ENCODE data around the gene PEX16.

PEX16 gene

DNA sequence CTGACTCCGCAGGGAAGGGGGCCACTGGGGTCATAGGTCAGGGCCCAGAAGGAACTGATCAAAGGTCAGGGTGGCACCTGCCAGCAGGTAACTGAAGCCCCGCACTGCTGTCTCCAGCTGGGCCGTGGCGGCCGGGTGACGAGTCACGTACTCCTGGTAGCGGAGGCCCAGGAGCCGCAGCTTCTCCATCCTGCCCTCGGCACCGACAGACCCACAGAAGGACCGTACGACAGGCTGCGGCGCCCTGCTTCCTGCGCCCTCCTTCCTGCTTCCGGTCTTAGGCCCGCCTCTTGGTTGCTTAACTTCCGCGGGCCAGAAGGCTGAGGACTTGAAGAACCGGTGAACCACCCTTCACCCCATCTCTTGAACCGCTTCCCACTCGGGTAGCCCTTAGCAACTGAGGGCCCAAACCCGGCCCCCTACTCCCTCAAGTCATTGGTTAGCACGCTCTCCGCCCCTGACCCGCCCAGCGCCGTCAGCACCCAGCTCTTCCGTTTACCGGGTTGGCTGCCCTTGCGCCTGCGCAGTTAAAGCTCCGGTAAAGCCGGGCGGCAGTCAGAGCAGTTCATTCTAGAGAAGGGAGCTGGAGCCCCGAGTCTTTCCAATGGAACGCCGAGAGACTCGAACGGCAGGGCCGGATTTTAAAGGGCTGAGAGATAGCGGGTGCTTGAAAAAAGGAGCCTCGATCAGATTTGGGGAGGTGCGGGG is at the start of gene PEX16:
PEX16 (minus strand) TSS at position 255 of the 708 bp plus-strand sequence; CDS start at position 189, 66 bp downstream.
- peak; percentile 99 for DNase-seq (ENCODE audit: low read depth in 2 of 2)

DNA sequence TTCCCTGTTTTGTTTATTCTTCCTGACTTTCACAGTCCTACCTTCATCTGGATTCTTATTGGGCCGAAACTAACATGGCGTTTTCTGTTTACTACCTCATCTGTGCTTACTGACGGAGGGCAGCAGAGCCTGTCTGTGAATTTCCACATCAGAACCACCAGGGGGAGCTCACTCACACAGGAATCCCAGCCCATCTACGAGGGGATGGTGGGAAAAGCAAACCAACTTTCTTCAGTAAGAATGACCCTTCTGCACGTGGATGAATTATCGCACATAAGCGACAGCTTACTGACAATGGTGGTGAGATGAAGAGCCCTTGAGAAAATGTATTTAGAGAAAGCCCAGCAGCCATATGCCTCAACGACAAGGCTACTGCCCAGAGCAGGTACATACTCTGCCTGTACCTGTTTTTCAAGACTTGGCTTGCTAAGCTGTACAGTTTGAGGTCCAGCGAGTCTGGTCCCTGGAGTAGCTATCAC is 47.3 kb upstream of the PEX16 start:
- peak; percentile 46 to 55 for DNase-seq (ENCODE audit: low read depth in 2 of 2)

DNA sequence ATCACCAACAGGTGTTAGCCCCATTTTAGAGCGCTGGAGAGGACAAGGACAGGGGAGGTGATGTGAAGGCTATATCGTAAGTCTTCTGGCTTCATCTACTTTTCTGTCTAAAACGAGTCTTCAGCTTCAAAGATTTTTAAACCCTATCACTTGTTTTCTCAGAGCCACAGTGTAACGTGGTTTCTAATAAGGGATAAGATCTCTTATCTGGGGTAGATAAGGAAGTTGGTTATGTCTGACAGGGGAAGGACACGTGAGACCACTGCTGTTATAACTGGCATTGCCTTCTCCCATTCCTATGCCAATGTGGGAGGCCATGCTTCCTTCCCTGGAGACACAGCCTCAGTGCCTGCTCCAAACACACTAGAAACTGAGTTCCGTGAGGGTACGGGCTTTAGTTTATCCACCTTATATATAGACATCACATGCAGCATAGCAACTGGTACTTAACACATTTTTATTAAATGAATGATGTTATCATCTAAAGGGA is 44.1 kb upstream of the PEX16 start:
- DNase-seq (ENCODE audit: low read depth in 2 of 2) = no peak

DNA sequence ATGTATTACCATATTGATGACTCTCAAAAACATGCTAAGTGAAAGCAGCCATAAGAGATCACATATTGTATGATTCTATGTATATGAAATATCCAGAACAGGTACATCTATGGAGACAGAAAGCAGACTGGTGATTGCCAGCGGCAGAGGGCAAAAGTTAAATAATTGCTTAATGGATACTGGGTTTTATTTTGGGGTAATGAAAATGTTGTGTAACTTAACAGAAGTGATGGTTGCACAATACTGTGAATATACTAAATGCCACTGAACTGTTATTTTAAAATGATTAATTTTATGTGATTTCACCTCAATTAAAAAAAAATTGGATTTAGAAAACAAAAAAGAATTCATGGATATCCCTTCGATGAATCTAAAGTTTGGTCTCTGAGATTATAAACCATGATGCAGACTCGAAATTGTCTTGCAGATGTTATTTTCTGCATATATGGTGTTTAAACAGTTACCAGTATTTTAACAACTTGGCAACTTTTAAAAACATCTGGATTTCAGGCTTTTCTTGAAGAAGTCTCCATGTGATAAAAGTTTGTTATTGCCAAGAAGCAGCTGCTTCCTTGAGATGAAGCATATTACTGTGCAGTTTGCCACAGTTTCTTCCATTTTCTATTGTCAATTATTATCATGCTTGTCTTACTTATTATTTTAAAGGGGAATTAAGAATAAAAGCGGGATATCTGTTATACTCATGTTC is 42.9 kb upstream of the PEX16 start:
- no peak for DNase-seq (ENCODE audit: low read depth in 2 of 2)

DNA sequence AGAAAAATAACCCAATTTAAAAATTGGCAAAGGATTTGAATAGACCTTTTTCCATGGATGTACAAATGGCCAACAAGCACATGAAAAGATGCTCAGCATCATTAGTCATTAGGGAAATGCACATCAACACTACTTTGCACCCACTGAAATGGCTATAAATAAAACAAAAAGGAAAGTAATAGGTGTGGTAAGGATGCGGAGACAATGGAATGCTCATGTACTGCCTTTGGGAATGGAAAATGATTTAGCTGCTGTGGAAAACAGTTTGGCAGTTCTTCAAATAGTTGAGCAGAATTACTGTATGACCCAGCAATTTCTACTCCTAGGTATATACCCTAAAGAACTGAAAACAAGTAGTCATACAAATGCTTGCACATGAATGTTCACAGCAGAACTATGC is 42.2 kb upstream of the PEX16 start:
- DNase-seq (ENCODE audit: low read depth in 2 of 2) = peak; percentile 71 to 75

DNA sequence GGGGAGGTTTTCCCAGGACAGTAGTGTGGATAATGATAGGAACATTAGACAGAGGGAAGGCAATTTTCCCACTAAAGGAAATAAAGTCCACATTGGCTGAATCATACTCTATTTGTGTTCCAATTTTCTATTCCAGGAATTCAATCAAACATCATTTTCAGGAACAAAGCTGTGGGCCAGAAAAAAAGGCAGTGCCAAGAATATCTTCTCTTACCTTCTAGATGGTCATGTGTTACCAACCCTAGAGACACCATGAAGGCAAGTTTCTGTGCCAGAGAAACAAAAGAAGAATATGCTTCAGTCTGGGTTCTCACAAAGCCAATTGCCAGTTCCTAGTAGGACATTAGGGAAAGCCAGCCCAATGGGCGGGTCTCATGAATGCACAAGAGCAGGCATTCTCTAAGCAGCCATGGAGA is 32.3 kb upstream of the PEX16 start:
- DNase-seq (ENCODE audit: low read depth in 2 of 2) = no peak

DNA sequence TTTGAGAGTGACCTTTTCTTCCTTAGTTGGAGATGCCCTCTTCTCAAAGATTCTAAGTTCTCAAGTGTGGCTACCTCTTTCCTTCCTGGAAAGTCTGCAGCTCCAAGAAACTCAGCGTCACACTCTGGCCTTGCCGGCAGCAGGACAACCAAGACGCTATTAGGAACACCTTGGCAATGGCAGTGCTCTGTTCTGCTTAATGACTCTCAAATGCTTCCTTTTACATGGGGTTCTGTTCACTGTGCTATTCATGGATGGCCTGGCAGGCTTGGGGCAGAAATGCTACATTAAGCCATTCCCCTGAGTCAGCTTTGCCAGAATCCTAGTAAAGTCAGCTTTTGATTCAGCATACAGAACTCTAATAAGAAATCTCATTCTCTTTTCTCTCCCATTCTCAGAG is 30.7 kb upstream of the PEX16 start:
- no peak for DNase-seq (ENCODE audit: low read depth in 2 of 2)

DNA sequence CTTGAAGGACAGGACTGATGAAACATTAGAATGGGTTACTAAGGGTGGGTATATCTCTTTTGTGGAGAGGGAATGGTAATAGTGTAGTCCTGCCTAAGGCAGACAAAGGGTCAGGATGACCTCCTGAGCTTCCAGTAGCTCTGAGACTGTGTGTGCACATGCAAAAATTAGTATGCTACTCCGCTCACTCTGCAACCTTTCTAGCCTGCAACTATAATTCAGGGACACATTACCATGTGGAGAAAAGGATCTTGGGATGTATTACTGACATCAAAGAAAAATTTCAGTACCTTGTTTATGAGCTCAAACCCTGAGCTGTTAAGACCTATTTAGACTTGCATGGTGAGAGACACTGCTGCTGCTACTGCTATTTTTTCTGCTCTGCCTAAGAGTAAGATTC is 30.2 kb upstream of the PEX16 start:
- no peak for DNase-seq (ENCODE audit: low read depth in 2 of 2)

DNA sequence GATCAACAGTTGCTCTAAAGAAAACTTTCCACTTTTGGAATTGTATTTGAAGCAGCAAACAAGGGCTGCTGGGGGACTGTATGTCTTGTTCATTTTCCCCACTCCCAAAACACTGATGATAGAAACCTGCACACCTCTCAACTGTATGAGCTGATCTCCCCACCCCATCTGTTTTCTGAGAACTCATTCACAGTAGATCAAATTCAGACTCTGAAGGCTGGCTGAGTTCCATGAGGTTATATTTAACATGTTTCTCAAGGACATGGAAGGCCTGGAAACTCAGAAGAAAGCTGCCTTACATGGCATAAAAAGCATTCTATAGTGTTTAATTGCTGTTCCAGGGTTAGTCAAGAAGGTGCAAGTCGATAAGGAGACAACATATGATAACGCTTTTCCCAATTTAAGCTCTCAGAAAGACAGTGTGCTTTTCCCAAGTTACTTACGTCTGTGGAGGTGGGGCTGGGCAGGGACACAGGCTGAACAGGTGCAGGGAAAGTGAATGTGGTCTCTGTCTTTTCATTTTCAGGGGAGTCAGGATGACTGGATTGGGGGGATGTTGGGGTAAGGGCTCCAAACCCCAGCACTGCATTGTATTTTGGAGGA is 27.8 kb upstream of the PEX16 start:
- no peak for DNase-seq (ENCODE audit: low read depth in 2 of 2)

DNA sequence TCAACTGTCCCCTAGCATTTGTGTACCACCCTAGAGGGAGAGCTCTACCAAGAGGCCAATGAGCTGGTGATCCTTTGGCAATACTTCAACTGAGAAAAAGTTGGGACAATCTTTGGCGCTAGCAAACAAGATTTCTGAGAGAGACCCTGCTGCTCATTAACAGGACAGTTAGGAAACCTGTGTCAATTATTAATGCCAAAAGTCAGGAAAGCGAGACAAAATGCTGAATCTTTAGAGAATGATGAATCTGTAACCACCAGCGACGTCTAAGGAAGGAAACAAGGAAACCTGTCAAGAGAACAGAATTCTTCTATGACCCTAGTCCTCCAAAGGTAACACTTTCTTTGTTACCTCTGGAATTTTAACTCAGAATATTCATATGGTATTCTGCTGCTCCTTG is 24.7 kb upstream of the PEX16 start:
- DNase-seq (ENCODE audit: low read depth in 2 of 2) = no peak

DNA sequence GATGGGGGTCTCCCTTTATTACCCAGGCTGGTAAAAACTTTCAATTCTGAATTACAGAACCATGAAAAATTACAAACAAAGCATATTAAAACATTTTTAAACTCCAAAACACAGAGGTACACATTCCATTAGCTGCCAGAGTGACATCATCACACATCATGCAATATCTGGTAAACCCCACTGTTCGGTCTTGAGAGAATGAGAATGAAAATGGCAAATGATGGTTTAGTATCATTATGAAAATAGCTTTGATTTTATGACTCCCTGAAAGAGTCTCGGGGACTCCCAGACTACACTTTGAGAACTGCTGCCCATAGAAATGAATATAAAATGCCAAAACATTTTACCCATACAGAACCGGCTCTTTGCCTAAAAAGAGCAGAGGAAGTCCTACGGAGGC is 23.6 kb upstream of the PEX16 start:
- DNase-seq (ENCODE audit: low read depth in 2 of 2) = no peak

DNA sequence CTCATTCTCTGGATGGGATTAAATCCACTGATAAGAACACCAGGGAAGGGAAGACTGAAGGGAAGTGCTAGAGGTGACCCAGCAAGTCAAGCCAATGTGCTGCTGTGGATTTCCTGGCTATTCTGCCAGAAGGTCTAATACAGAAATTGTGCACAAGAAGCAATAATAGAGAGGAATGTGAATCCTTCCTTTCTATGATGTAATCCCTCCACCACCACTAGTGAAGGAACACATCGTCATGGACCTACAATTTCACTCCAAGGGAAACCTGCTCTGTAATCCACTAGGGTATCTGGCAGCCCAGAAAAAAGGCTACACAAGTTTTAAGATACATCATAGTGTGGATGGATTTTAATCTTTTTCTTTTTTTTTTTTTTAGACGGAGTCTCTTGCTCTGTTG is 22.2 kb upstream of the PEX16 start:
- no peak for DNase-seq (ENCODE audit: low read depth in 2 of 2)

DNA sequence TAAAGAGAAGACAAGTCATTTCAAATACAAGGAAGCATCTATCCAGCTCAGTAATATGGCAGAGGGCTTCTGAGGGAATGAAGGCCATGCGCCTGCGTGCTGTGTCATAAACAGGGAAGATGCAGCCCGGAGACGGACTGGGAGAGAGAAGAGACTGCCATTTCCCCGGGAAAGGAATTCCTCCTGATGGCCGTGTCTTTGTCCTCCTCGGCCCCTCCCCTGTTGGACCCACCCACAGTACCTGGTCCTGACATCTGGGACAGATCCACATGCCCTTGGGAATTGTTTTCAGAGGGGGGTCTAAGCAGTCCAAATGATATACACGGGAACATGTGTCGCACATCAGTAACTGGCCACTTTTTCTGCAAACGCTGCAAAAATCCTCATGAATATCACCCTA is 20.2 kb upstream of the PEX16 start:
- DNase-seq (ENCODE audit: low read depth in 2 of 2) = no peak

DNA sequence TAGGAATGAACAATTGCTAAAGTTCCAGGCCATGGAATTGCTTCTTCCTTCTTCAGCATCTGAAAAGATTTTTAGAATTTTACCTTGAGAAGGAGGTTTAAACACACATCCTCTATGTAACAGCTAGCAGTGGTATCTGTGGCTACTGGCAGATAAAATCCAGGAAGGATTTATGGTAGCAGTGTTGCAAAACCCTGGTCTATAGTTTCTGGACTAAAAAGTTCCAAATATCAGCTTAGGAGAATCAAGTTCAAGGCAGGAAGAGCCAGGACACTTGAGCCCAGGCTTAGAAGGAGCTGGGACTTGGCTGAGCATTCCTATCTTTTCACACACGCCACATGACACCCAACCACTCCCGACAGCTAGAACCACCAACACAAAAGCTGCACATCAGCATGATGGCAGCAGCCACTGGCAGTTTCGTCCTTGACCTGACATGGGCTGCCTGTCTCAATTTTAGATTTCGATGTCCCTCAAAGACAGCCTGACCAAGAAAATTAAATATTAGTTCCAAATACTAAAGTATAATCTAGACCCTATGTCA is 18.9 kb upstream of the PEX16 start:
- no peak for DNase-seq (ENCODE audit: low read depth in 2 of 2)

DNA sequence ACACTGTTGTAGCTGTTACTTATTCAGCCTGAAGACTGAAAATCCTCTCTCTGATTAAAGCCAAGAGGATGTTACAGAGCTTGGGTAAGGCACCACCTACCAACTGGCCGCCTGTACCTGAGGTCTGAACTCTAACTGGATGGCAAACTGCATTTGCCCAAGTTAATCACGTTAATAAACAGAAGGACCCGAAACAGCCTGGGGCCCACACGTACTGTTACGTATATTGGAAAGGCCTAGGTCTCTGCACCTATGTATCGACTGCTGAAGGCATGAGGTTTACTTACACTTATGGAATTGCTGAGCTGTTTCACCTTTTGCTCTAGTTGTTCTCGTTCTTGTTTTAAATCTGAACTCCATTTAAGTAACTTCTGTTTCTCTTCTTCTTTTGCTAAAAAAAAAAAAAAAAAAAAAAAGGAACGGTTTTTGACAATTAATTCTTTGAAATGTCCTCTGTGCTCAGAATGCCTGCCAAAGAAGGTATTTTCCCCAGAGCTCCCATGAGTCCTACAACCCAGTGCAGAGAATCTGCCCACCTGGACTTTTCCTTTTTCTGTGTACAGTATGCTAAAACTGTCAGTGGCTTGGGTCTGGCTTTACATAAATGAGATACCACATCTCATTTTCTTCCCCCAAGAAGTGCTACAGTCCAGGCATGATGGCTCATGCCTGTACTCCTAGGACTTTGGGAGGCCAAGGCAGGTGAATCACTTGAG is 17.8 kb upstream of the PEX16 start:
- no peak for DNase-seq (ENCODE audit: low read depth in 2 of 2)

DNA sequence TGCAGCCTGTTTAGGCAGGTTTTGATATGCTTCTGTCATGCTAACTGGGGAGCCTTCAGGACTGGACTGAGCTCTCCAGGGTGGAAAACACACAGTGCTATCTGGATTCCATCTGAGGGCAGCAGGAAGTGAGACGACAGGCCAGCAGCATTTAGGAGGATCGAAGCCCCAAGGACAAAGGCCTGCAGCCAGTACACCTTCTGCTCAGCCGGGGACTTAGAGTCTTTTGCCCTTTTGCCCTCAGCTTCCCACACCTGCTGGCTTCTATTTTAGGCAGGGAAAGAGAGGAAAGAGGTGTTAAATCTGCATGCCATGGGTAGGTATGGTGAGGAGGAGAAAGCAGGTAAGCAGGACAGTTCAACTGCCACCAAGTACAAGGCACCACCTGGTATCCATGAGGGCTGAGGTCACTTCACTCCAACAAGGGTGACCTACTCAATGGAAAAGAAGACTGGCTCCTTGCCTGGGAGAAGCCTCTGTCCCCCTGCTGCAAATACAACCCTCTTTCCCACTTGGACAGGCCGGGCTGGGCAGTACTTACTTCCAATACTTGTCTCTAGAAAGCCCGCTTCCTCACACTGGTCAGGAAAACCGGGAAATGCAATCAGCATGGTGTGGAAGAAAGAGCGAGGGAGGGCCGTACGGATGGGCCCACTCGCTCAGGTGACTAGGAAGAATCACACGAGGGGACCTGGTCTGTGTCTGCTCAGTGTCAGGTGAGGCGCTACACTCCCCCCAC is 17.1 kb upstream of the PEX16 start:
- no peak for DNase-seq (ENCODE audit: low read depth in 2 of 2)

DNA sequence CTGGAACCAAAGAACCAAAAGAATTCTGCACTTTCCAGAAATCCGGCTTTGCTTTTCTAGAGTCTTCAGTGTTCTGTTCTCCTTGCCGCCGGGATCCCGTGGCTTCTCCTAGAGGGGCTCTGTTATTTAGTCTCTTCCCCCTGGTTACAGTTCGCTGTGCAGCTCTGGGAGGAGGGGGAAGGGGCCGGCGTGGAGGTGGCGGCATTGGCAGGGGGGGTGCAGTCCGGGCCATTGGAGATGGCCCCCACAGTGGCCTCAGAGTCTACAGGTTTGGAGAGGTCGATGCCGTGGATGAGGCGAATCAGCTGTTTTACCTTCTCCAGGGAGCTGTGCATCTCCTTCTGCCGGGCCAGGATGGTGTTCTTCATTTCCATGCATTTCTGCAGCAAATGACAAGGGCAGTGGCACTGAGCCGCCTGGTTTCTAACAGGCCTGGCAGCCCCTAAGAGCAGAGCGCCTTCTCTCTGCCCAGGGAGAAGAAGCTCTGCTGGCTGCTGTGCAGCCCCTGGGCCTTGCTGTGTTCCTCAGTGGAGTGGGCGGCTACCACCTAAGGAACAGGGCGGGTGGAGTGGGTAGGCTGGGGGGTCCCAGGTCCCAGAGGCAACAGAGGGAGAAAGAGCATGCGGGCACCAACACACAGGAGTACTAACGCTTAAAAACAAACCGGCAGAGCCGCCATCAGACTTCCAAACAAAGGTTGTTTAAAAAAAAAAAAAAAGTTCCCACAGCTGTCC is 16.3 kb upstream of the PEX16 start:
- no peak for DNase-seq (ENCODE audit: low read depth in 2 of 2)

DNA sequence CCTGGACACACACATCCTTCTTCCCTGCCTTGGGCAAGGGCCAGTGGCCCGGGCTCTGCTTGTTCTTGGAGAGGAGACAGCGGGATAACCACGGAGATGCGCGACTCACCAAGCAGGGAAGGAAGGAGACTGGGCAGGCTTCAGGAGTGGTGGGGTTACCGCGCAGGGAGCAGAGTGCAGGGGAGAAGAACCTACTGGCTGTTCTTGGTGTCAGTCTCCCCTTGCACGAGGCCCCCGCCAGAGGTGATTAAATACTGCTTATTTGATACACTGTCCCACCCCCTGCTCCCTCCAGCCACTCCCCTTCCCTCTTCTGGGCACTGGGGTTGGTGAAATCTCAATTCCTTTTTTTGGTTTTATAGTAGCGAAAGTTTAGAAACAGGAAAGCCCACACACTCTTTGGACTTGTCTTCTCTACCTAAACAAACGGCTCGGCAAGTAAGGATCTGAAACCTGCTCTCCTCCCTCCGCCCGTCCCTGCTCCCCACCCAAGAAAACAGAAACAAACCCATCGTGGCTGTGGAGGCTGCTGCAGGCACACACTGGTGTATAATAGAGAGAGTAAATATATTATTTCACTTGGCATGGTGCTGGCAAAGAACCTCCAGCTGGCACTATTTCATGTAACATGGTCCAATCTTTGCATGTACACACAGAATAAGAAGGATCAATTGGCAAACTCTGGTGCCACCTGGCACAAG is 15.6 kb upstream of the PEX16 start:
- DNase-seq (ENCODE audit: low read depth in 2 of 2) = peak in 1 of 2 experiments; percentile 5

DNA sequence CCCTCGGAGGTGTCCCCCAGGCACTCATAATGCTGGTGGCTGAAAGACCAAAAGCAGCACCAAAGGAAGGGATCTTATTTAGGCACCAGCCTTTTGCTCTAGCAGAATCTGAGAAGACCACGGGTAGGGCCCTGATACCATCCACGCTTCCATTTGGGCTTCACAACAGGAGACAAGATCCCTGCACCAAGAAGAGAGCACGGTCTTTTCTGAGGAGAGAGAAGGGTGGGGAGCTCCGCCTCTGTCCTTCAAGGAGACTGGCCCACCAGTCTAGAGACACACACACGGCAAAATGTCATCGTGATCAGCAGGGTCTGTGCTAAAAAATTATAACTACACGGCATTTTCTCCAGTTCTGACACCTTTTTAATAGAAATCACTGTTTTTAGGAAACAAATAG is 14.5 kb upstream of the PEX16 start:
- DNase-seq (ENCODE audit: low read depth in 2 of 2) = no peak

DNA sequence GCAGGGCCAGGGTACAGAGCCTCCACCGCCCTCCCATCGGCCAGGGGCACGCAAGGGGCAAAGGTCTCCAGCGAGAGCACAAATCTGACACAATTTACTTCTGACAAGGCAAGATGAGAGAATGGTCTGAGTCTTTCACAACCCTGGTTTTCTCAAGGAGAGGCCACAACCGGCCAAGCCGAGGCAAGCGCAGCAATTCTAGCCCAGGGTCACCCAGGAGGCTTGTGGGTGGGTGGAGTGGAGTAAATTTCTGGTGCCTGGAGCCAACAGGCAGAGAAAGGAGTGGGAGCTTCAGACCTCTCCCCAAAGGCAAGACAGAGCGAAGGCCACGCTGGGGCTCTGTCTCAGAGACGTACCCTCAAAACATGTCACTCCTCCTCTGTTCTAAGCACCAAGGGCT is 14.1 kb upstream of the PEX16 start:
- no peak for DNase-seq (ENCODE audit: low read depth in 2 of 2)

Data from fibroblast of skin of left quadriceps (primary cell).